ENCODE measurements around the gene SYCP2L. TPM values are rescaled to one million over a fixed set of nuclear protein-coding genes. Genes with fewer than 3 reads are reported as not detected.

Gene SYCP2L
- total and polyA plus RNA-seq, 2 donors (not counting 3 experiments of a cell fraction or from before 2014, with no cell fraction given): not detected

DNA sequence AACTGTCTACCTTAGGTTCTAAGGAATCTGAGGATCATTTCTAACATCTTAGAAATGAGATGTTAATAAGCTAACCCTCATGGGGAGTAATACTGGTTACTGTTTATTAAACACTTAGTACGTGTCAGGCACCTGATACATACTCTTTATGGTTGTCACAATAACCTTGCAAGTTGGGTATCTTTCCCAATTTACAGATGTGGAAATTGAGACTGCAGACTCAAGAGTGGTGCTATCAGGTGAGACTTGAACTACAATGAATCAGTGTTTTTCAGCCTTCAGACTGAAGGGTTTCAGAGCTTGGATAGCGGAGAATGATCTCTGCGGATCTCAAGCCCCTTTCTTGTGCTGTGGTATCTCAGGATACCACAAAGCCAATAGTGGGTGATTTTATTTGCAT, 130.2 kb downstream of the SYCP2L start:
- Histone ChIP-seq H3K4me1 (ENCODE audit: control insufficient read depth, extremely low read depth, insufficient read depth, low read length) (no peaks in the 10 kb centered on the region), H3K36me3 (ENCODE audit: control insufficient read depth in 2 of 2, extremely low read depth in 1 of 2, insufficient read depth in 2 of 2, low read length in 2 of 2) (no peaks in the 10 kb centered on the region), H3K9me3 (replicated peaks; ENCODE audit: control insufficient read depth, insufficient read depth, low read length) (no peaks in the 10 kb centered on the region), H3K4me2 (ENCODE audit: insufficient read depth, low read length) (no peak overlapping the region), H2AFZ (ENCODE audit: low read depth, low read length) (no peak overlapping the region), H3K27ac (ENCODE audit: insufficient read depth, low read depth, low read length) (no peak overlapping the region), H3K27me3 (ENCODE audit: control insufficient read depth in 2 of 2, insufficient read depth in 2 of 2, low read length in 2 of 2) (peaks cover 4 to 7% of the 10 kb centered on the region in 2 experiments), H3K4me3 (replicated peaks in 1 of 3; ENCODE audit: insufficient read depth in 1 of 3, low read depth in 1 of 3, low read length in 3 of 3) (no peak overlapping the region), H4K20me1 (replicated peaks; ENCODE audit: control insufficient read depth, extremely low read depth, insufficient read depth, low read length) (no peaks in the 10 kb centered on the region), H3K79me2 (ENCODE audit: control insufficient read depth, insufficient read depth, low read length) (no peaks in the 10 kb centered on the region), H3K9ac (replicated peaks; ENCODE audit: extremely low read depth, insufficient read depth, low read length) (no peak overlapping the region), H3K9me1 (replicated peaks; ENCODE audit: control insufficient read depth, extremely low read depth, insufficient read depth, low read length) (no peaks in the 10 kb centered on the region)
- intact Hi-C loops (cut with micrococcal nuclease): no loop called here
- dilution Hi-C loops (cut with MboI; ENCODE audit: extremely low pct_ligation_motif_present, low sequenced_read_pairs): no loop called here
- ChIA-PET CTCF (interaction anchor here (1.1 kb wide), 1 partner anchor 52 kb away, joined by 4 read pairs; no protein-coding TSS in a partner anchor), POLR2A (no interaction called here)
- no peak for TF ChIP-seq CTCF (IDR thresholded peaks at IDR 0.05; ENCODE audit: extremely low read depth in 1 of 2, insufficient read depth in 1 of 2, low read depth in 1 of 2, low read length in 2 of 2)
- no peak for TF ChIP-seq POLR2AphosphoS5 (IDR thresholded peaks at IDR 0.05; ENCODE audit: insufficient read depth, low read depth, low read length)
- no peak for TF ChIP-seq MYC (IDR thresholded peaks at IDR 0.05; ENCODE audit: low read depth, low read length)
- TF ChIP-seq GATA2 (IDR thresholded peaks at IDR 0.05; ENCODE audit: insufficient read depth, insufficient read length, low read depth, low read length): no peak
- TF ChIP-seq MAX (IDR thresholded peaks at IDR 0.05; ENCODE audit: insufficient read depth, insufficient read length): no peak
- TF ChIP-seq JUN (IDR thresholded peaks at IDR 0.05; ENCODE audit: borderline replicate concordance, insufficient read depth, insufficient read length, low read depth): no peak
- TF ChIP-seq FOS (IDR thresholded peaks at IDR 0.05; ENCODE audit: borderline replicate concordance, insufficient read depth, low read length): no peak
- TF ChIP-seq EZH2 (IDR thresholded peaks at IDR 0.05; ENCODE audit: borderline replicate concordance, low read depth, low read length, severe bottlenecking): no peak
- TF ChIP-seq POLR2A (IDR thresholded peaks at IDR 0.05; ENCODE audit: low read depth, low read length): no peak
- no TSS peak for BruUV-seq (replicated peaks)
- FAIRE-seq (no peak), DNase-seq (ENCODE audit: low read depth, low spot score) (no peak)
